SKM-1 (cell line): ENCODE measurements around the gene CCDC3.
"Not testable (repeated sequence)": the region's sequence is repeated elsewhere in the genome, so short reads cannot be mapped to it uniquely, and the experiment has no call there.

ENCODE experiments used
- DNase-seq: peaks from one replicate; lab custom pipeline; 2025; ENCODE audit not compliant: unreplicated experiment; lab: John Stamatoyannopoulos, UW

CCDC3 gene

DNA sequence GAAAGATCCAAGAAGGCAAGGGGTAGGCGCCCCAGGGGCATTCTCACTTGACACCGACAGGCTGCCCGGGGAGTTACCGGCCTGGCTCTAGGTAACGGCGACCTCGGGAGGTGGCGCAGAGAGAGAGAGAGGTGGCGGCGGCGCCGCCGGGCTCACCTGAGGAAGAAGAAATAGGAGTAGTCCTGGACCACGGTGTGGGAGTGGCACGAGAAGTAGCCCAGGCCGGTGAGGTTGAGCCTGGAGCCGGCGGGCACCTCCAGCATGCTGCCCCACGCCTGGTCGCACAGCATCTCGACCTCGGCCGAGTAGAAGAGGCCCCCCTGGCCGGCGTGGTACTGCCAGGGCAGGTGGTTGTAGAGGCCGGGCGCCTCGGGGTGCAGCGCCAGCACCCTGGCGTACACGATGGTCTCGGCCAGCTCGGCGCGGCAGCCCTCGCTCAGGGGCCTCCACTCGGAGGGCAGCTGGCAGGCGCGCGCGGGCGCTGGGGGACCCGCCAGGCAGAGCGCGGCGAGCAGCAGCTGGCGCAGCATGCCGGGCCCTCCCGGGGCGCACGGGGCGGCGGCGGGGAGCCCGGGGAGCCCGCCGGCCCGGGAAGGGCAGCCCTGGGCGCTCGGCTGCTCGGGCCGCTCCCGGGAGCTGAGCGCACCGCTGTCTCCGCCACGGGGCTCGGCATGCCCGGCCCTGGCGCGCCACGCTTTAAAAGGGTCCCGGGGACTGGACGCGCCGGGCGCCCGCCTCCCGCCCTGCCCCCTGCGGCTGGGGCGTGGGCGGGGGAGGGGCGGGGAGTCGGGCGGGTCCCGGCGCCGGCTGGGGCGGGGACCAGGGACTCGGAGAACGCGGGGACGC, at the start of gene CCDC3:
Gene CCDC3 (minus strand): TSS at position 673 of the 846 bp plus-strand sequence. CDS start 143 bp downstream, at position 530.
- no peak for DNase-seq

DNA sequence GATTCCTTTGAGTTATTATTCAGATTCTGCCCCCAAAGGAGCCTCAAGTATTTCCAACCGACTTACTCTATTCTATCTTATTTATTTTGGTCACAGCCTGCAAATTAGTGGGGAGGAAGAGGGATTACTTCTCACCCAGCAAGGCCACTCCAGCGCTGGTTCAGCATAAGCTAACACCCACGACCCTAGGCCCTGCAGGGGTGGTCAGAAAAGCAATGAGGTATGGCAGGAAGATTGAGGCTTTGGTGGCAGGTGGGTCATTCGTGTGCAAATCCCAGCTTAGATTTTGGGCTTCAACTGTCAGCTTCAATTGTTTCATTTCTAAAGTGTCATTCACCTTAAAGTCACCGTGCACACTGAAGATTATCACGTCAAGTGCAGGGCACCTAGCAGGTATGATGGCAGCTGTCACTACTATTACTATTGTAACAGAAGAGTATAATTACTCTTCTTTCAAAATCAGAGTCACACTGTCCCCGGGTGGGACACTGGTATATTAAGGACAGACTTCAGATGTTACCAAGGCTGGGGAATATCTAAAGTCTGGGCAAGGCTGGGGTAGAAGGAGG, 49.7 kb upstream of the CCDC3 start:
- no peak for DNase-seq

DNA sequence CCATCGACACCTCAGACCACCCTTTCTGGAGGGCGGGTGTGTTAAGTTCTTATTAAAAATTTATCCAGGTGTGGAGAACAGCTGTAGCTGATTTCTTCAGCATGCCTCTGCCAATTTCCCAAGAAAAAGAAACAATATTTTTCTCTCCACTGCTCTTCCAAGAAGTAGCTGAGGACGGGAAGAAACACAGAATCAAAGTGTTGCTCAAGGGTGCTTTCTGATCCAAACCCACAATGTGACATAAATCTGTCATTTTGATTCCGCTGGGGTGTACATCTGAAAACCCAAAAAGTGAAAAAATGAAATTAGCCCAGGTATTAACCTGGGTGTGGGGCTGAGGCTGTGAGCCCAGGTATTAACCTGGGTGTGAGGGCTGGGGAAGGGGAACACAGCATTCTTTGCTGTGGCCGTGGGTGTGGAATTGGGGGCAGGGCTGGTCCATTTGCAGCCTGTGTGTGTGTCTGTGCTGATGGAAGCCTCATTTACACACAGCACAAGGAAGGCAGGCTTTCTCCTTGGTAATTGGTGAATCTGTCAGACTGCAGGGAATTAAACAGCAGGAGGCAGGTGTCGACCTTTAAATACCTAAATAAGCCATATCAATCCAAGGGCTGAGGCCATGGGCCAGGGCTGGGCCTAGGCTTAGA, 48.4 kb upstream of the CCDC3 start:
- DNase-seq = no peak

DNA sequence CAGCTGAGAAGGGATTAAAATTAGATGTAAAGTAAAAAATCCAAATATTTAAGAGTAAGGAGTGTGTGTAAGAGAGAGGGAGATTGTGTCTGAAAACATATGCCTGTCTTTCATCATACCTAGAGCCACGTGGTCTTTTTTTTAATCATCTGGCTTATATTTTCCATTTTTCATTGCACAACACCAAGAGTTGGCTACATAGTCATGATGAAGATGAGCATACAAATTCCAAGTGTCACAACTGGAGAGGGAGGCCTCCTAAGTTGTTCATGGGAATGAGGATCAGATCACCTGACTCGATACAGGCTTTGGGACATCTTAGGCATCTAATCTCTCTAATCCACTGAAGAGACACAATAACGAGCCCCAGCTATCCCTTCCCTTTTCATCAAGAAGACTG, 47.2 kb upstream of the CCDC3 start:
- DNase-seq = no peak

DNA sequence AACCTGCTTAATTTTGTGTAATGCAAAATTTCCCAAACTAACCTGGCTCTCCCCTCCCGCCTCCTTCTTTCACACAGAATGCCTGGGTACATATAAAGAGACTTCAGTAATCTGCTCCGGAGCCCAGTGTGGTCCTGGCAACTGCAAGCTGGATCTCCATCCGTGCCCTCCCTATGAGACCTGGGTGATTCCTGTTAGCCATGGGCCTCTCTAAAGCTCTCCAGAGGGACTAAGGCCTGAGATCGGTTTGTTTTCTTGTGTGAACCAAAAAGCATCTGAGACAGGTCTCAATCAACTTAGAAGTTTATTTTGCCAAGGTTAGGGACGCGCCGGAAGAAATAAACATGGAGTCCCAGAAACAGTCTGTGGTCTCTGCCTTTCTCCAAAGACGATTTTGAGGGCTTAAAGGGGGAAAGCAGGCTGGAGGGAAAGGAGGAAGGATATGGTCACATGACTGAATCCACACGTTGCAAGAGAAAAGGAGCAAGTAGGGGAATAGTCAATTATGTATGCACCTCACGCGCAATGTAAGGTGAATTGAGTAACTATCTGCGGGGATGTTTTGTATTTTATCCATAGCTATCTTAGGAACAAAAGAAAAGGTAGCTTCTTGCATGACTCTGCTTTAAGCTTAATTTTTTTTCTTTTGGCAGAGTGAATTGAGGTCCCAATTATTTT, 46.2 kb upstream of the CCDC3 start:
- DNase-seq = no peak

DNA sequence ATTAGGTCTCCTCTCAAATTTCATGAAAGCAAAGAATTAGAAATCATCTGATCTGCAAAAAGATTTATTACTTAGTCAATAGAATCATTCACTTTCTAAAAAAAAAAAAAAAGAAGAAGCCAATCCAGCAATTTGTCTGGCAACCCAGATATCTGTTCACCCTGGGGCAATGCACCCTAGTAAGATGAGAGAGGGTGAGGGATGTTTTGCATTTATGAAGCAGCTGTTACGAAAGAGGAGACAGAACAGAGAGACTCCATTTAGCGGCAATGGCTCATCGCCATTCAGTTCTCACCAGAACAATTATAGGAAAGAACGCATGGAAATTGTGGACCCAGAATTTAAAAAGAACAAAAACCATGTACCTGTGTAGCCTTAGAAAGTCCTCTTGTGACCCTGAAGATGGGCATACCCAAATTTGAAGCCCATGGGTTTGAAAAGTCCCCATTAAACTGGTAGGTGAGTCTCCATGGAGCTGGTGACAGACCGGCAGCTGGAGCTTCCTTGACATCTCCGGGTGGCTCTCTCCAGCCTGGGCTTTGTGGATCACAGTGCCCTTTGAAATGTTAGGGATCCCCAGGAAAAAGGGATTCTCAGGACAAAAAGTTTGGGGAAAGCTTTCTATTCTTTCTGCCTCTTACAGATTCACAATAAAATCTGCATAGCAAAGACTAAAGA, 45.5 kb upstream of the CCDC3 start:
- no peak for DNase-seq

DNA sequence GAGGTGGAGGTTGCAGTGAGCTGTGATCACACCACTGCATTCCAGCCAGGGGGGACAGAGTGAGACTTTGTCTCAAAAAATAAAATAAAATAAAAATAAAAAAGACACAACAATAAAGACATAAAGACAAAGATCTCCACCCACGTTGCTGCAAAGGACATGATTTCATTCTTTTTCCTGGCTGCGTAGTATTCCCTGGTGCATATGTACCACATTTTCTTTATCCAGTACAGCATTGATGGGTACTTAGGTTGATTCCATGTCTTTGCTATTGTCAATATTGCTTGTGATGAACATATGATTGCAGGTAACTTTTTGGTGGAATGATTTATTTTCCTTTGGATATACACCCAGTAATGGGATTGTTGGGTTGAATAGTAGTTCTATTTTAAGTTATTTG, 42.0 kb upstream of the CCDC3 start:
- DNase-seq = no peak

- DNase-seq = no peak
Observed at GRCh38 chr10:13039761-13040160, 38.2 kb upstream of the CCDC3 start.

GRCh38 chr10:13038391-13038790, 36.9 kb upstream of the CCDC3 start:
- DNase-seq = no peak

DNA sequence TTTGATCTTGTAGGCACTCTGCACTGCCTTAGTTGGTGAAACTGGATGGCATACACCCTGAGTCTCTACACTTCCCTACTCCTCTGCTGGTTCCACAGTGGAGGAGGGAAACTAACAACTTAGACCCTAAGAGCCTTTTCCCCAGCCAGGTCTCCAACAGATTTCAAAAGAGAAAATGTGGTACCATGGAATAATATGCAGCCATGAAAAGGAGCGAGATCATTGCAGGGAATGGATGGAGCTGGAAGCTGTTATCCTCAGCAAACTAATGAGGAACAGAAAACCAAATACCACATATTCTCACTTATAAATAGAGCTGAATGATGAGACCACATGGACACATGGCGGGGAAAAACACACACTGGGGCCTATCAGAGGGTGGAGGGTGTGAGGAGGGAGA, 36.3 kb upstream of the CCDC3 start:
- no peak for DNase-seq

DNA sequence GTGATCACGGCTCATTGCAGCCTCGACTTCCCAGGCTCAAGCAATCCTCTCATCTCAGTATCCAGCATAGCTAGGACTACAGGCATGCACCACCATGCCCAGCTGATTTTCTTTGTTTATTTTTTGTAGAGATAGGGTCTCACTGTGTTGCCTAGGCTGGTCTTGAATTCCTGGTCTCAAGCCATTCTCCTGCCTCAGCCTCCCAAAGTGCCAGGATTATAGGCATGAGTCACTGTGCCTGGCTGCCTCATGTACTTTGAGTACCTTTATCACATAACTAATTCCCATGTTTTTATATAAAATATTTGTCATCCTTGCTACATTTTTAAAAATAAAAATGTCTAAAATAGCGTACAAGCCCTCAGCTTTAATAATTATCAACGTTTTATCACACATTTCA, 35.3 kb upstream of the CCDC3 start:
- DNase-seq = no peak

DNA sequence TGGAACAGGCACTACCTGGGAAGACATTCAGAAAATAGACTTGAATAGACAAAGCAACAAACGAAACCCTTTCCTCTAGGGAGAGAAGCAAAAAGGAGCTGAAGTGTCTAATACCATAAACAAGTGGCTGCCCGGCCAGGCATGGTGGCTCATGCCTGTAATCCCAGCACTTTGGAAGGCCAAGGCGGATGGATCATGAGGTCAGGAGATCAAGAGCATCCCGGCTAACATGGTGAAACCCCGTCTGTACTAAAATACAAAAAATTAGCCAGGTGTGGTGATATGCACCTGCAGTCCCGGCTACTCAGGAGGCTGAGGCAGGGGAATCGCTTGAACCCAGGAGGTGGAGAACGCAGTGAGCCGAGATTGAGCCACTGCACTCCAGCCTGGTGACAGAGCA, 34.2 kb upstream of the CCDC3 start:
- not testable (repeated sequence) for DNase-seq

DNA sequence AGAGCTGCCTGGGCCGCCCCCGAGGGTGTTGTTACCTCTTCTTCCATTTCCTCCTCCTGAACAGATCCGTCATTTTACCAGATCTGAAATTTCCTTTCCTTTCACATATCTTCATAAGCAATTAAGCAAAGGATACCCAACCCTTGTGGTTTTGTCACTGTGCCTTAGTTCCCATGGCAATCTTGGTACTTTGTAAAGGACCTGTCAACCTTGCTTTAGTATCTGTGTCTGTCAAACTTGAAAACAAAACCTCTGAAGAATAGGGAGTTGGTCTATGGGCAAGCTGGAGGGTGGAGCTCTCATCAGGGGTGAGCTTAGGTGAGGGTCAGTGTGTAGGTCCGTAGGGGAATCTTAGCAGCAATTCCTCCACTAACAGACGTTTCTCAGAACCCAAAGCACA, 25.4 kb upstream of the CCDC3 start:
- DNase-seq = no peak

DNA sequence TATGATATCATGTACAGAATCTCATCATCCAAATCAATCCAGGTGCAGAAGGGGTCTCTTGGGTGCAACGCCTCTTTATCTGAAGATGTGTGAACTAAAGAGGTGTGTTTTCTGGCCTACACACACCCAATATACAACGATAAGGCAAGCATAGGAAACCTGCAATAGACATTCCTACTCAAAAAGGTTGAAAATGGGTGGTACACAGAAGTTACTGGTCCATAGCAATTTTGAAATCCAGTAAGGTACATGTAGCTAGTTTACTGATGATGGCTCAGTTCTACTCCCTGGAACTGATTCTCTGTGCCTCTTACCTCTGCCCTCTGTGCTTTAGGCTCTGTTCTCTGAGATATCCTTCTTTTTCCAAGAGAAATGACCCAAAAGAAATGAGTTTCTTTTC, 22.2 kb upstream of the CCDC3 start:
- DNase-seq = no peak

- DNase-seq = no peak
Observed at GRCh38 chr10:13019280-13019679, 17.8 kb upstream of the CCDC3 start.

DNA sequence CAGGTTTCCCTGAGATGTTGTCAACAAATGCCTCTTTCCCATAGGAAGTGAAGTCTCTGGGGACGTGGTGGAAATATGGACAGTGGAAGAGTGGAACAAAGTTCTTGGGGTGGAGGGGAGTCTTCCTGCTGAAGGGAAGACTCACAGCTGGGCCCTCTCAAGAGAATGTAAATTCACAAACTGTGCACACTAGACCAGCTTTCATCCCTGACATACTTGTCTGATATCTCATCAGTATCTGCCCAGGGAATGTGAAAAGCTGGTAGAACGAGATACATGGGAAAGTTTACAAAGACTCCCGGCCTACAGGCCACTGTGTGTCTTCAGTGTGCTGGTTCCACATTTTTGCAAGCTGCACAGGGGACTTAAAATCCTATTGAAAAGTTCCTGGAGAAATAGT, 16.7 kb upstream of the CCDC3 start:
- no peak for DNase-seq

- no peak for DNase-seq
Observed at GRCh38 chr10:13016886-13017285, 15.4 kb upstream of the CCDC3 start.

DNA sequence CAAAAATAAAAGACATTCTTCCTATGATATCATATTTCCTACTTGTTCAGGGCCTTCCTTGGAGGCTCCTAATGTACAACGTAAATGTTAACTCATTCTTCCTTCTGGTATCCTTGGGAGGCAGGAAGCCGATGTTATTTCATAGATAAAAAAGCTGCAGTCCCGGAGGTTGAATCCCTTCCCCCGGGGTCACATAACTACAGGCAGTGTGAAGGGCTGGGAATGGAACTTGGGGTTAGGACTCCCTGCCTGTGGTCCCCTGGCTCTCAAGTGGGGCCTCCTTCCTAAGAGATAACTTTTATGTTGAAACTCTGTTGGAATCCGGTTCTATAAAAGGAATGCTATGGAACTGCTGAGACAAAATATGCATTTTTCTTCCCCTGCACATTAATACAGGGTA, 14.9 kb upstream of the CCDC3 start:
- DNase-seq = no peak

DNA sequence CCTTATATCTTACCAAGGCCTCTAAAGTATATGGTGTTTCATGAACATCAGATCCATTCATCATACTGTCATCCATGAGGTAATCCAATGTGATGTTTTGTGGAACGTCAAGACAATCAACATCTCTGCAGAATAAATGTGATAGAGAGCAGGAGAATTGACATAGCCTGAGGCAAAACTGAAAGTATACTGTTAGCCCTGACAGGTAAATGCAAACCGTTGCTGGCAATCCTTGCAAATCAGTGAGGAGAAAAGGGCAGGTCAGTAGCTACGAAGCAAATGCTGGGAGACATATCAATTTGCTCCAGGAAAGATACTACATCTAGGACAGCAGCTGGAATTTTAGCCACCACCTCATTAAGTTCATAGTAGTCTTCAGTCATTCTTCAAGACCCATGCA, 4.5 kb upstream of the CCDC3 start:
- no peak for DNase-seq

GRCh38 chr10:13003759-13004158, 2.2 kb upstream of the CCDC3 start:
- peak; percentile 18 for DNase-seq

GRCh38 chr10:13003004-13003403, 1.5 kb upstream of the CCDC3 start:
- DNase-seq = no peak
